ENCODE data around the gene TACR1. TPM values are rescaled to one million over a fixed set of nuclear protein-coding genes. Genes with fewer than 3 reads are reported as not detected.
"Not testable (repeated sequence)": the region's sequence is repeated elsewhere in the genome, so short reads cannot be mapped to it uniquely, and the experiment has no call there.

TACR1 gene
- total RNA-seq, 1 donor from 2014 or later, result not detected

GRCh38 chr2:75064691-75065396 lies 134.5 kb downstream of the TACR1 start:
- intact Hi-C loops (cut with DNase I), result loop anchor here (5.0 kb wide), 1 partner anchor 337 kb away; no protein-coding TSS in a partner anchor
- DNase-seq (ENCODE audit: low spot score), result no peak

- intact Hi-C loops (cut with DNase I), result no loop called here
- no peak for DNase-seq (ENCODE audit: low spot score)
These were observed 135.4 kb downstream of the TACR1 start for GRCh38 chr2:75063906-75064305.

DNA sequence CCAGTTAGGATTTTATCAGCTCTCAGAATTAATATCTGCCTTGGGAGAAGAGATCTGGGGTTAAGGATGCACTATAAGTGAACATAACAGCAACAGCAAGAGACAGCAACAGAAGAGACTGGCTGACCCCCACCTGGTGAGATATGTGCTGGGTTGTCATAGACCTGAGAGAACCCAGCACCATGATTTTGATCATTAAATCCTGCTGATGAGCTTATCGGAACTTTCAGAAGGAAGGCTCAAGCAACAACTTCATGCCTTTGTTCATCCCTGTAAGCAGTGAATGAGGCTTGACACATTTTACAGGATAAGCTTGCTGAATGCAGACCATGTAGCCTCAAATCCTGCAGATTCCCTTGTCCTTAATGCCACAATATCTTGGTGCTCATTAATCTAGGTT lies 140.9 kb downstream of the TACR1 start:
- intact Hi-C loops (cut with DNase I), result no loop called here

GRCh38 chr2:75057150-75057549 lies 142.2 kb downstream of the TACR1 start:
- DNase-seq (ENCODE audit: low spot score); intact Hi-C loops (cut with DNase I): not testable (repeated sequence)

More for the DNA sequence above, 140.9 kb downstream of the TACR1 start:
- no peak for DNase-seq (ENCODE audit: low spot score)

GRCh38 chr2:75055820-75056675 lies 143.3 kb downstream of the TACR1 start:
- intact Hi-C loops (cut with DNase I), result no loop called here
- no peak for DNase-seq (ENCODE audit: low spot score)

- intact Hi-C loops (cut with DNase I), result no loop called here
- no peak for DNase-seq (ENCODE audit: low spot score)
These were observed 144.0 kb downstream of the TACR1 start for GRCh38 chr2:75055142-75055819.

GRCh38 chr2:75054296-75054695 lies 145.0 kb downstream of the TACR1 start:
- no peak for DNase-seq (ENCODE audit: low spot score)
- intact Hi-C loops (cut with DNase I), result no loop called here

- no peak for DNase-seq (ENCODE audit: low spot score)
- intact Hi-C loops (cut with DNase I), result no loop called here
These were observed 145.7 kb downstream of the TACR1 start for GRCh38 chr2:75053484-75054112.

GRCh38 chr2:75047992-75048625 lies 151.2 kb downstream of the TACR1 start:
- intact Hi-C loops (cut with DNase I), result no loop called here
- DNase-seq (ENCODE audit: low spot score), result no peak

DNA sequence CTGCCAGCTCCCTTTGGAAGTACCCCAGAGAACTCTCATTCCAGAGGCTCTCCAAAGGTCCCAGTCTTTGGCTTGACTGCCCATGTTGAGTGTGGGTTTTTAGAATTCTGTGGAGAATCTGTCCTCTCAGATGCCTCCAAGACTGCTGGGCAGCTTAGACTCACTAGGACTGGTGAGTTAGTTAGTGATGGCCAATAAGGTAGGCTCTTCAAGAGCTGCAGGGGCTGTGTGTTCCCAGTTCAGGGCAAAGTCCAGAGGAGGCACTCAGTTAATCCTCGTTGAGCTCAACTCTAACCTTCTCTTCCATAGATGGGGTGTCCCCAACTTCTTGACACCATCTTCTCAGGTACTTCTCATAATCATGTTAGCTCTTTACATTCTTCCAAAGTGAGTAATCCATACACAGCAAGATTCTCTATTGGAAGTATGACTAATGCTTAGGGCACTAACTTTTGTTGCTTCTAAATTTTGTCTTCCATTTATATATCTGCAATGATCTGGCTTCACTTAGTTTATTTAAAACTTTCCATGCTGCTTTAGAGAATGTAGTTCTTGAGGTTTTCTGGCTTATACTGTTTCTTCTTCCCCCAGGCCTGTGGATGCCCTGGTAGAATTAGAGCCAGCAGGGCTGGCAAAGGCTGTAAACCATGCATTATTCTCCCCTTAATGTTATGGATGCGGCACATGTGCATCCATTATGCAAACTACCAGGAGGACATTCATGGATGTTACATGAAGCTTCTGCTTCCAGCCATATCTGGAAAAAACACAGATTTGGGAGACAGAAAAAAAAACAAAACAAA lies 151.9 kb downstream of the TACR1 start:
- no peak for DNase-seq (ENCODE audit: low spot score)
- intact Hi-C loops (cut with DNase I), result no loop called here

DNA sequence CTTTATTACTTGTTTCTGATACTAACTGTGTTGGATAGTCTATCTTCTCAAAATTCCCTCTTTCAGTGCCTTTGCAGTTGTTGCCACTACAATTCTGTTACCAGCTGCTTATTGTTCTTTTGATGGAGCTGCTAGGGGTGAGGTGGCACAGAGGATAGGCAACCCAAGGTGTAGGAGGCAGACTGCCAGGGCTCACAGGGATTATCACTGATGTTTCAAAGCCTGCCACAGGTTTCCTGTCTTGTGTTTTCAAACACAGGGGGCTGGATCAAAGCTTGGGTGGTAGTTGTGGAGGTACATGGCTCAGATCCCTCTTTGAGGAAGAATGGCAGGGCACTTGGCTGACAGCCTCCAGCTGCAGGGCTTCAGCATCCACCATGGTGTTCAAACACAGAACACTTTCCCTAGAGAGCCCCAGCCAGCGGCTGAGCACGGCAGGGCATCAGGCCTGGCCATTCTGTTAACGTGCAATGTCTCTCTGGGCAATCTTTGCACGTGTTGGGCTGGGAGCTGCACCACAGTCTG lies 153.7 kb downstream of the TACR1 start:
- intact Hi-C loops (cut with DNase I), result no loop called here
- no peak for DNase-seq (ENCODE audit: low spot score)

DNA sequence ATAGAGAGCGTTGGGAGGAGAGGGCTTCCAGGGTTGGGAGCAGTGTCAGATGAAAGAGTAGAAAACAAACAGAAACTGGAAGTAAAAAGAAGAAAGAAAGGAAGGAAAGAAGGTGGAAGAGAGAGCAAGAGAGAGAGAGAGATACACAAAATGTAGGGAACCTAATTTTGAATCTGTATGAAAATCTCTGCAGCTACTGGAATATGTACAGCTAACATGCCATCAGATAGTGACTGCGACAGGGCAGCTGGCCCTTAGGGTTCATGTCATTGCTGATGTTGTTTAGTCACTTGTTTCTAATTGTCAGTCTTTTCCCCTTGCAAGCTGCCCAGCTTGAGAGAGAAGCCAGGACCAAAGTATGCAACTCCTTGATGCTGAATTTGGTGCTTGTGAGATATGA lies 155.0 kb downstream of the TACR1 start:
- intact Hi-C loops (cut with DNase I), result no loop called here

GRCh38 chr2:75042823-75043222 lies 156.5 kb downstream of the TACR1 start:
- DNase-seq (ENCODE audit: low spot score), result no peak
- intact Hi-C loops (cut with DNase I), result no loop called here

More for the DNA sequence above, 155.0 kb downstream of the TACR1 start:
- no peak for DNase-seq (ENCODE audit: low spot score)

GRCh38 chr2:75041731-75042600 lies 157.4 kb downstream of the TACR1 start:
- intact Hi-C loops (cut with DNase I), result no loop called here
- DNase-seq (ENCODE audit: low spot score), result no peak

- intact Hi-C loops (cut with DNase I), result no loop called here
- DNase-seq (ENCODE audit: low spot score), result no peak
These were observed 158.1 kb downstream of the TACR1 start for GRCh38 chr2:75041226-75041625.

DNA sequence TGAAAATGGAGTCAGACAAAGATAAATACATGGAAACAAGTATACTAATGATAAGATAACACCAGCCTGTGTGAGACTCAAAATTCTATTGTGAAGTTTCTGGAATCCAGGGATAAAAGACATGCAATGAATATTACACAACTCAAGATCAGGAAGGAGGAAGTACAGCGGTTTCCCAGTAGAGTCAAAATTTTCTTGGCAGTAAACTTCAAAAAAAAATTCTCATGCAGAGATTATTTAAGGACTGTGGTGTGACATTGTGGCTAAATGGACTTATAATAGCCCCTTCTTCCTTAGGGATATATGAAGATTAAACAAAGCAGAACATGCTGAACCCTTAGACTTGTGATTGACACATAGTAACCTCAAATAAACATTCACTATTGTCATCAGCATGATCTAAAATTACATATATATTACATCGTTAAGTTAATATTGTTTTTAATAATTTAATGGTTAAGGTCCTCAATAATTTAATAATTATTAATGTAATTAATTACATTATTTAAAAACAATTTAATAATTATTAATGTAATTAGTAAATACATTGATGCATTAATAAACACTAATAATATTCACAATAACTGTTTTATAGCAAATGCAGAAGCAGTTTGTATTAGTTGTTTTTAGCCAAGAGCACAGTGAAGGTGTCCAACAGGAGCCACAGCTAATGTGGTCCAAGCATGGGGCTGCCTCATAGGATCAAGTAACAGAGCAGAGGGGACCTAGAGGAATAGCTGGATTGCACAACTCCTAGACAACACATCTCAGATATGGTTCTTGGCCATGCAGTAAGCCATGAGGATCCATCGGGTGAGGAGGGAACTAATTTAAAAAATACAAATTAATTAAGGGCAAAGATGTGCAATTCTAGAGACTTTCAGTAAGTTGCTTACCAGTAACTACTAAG lies 163.6 kb downstream of the TACR1 start:
- intact Hi-C loops (cut with DNase I), result no loop called here
- DNase-seq (ENCODE audit: low spot score), result no peak

Measured in cardiac septum (tissue), 1 donor.